B cell (primary cell): ENCODE measurements around the gene ZNF609.

Source experiments
- CTCF ChIP-seq: fragments of 200-600 bp; IDR thresholded peaks from one replicate; pipeline ENCODE4 v1.8.0; 2022; ENCODE audit warnings: antibody characterized with exemption, mild to moderate bottlenecking
- EZH2 ChIP-seq: IDR thresholded peaks from 2 replicates; pipeline ENCODE4 v1.6.1; 2012; ENCODE audit warnings: borderline replicate concordance, low read depth, mild to moderate bottlenecking, moderate library complexity, low read length; ENCODE audit not compliant: insufficient read depth, poor library complexity, severe bottlenecking

- TF ChIP-seq CTCF: no peak
- TF ChIP-seq EZH2: no peak
These were observed 173.0 kb downstream of the ZNF609 start for GRCh38 chr15:64633332-64633731.
